Lung (tissue), 12 donors: ENCODE data around the gene SYTL4. TPM values are rescaled to one million over a fixed set of nuclear protein-coding genes. Genes with fewer than 3 reads are reported as not detected.

Experiments used
- ATAC-seq: fragments of 200-7000 bp; cut with Tn5 transposase; one replicate; pipeline ENCODE4 v1.9.1; 2020; ENCODE audit warnings: moderate number of reproducible peaks; ENCODE audit not compliant: insufficient read depth, low FRiP score
- DNase-seq, 3 donors: peaks; one replicate each; pipeline ENCODE4 v3.0.0-alpha.2; 2013 to 2017
- H3K27ac ChIP-seq, 2 donors: one replicate each; pipeline ENCODE4 v1.5.1; 2013; ENCODE audit warnings: mild to moderate bottlenecking in 2 of 2, moderate library complexity in 2 of 2, control low read depth in 1 of 2, inconsistent platforms in 1 of 2, low read depth in 1 of 2, low read length in 1 of 2
- H3K27me3 ChIP-seq, 3 donors: one replicate each; pipeline ENCODE4 v1.5.1; 2013; ENCODE audit warnings: low read length in 2 of 3; ENCODE audit not compliant: control insufficient read depth in 3 of 3, insufficient read depth in 3 of 3
- H3K36me3 ChIP-seq, 4 donors: one replicate each; pipeline ENCODE4 v1.5.1; 2013; ENCODE audit warnings: low read length in 4 of 4, mild to moderate bottlenecking in 1 of 4, moderate library complexity in 1 of 4; ENCODE audit not compliant: control insufficient read depth in 4 of 4, insufficient read depth in 4 of 4
- H3K4me1 ChIP-seq, 5 donors: one replicate each; pipeline ENCODE4 v1.5.1; 2013; ENCODE audit warnings: low read length in 5 of 5, mild to moderate bottlenecking in 2 of 5, moderate library complexity in 1 of 5; ENCODE audit not compliant: control insufficient read depth in 5 of 5, insufficient read depth in 5 of 5
- H3K4me3 ChIP-seq: one replicate; pipeline ENCODE4 v1.5.1; 2013; ENCODE audit warnings: mild to moderate bottlenecking, control low read depth, moderate library complexity
- H3K9ac ChIP-seq, 2 donors: one replicate each; pipeline ENCODE4 v1.5.1; 2013; ENCODE audit warnings: low read length in 2 of 2, control low read depth in 1 of 2; ENCODE audit not compliant: insufficient read depth in 1 of 2
- H3K9me3 ChIP-seq, 4 donors: one replicate each; pipeline ENCODE4 v1.5.1; 2013; ENCODE audit warnings: low read length in 3 of 4, mild to moderate bottlenecking in 1 of 4, moderate library complexity in 1 of 4; ENCODE audit not compliant: control insufficient read depth in 4 of 4, insufficient read depth in 3 of 4
- WGBS, 2 donors: extraction: QIAGEN DNeasy Blood & Tissue Kit; methylation state at CpG; one replicate each; pipeline ENCODE4 v1.1.7; 2013; 5-methylcytosine and 5-hydroxymethylcytosine counted together
- polyA plus RNA-seq, 2 donors: library from polyadenylated mRNA; stranded (reverse); fragments of 200-250 nt; gene quantifications; one replicate each; pipeline ENCODE4 v1.2.1, GENCODE V29; 2013
- total RNA-seq, 2 donors: library from RNA; depleted of rRNA in 1 of 2; stranded (reverse); fragments of >200 nt in 1 of 2; gene quantifications; one replicate each; pipeline ENCODE4 v1.2.1, GENCODE V29; 2014 to 2021
- TF ChIP-seq, protein P1 (sequence below): IDR thresholded peaks from 2 replicates; pipeline ENCODE4 v1.5.1; 2012; ENCODE audit warnings: mild to moderate bottlenecking; ENCODE audit errors: control extremely low read depth, extremely low read depth
- donor health status: control.
- donor health status: control.
- donor health status: Bipolar disorder and iron deficiency.
- donor health status: healthy.
- donor health status: DM: yes; HTN: yes; CAD: no.

SYTL4 gene
- total and polyA plus RNA-seq, 4 donors = 3.4 to 11.7 (median 4.7) TPM

DNA sequence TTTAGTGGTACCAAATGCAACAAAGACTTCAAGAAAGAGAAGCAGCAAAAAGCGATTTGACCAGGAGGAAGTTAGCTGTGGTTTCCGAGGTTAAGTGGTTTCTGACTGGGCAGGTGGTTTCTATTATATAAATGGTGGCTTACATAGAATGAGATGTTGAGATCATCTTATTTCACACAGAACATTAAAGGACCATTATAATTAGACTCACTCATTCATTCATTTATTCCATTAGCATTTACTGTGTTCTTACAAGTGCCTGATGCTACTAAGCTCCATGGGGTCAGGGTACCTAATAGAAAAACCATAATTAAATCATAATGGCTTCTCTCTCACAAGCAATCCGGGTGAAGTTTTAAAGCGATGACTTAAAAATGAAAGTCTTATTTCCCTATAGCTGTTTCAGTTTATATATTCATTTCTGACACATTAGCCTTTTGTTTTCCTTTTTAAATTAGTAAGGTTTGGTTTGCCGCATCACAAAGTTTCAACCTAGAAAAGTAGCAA lies 105.9 kb downstream of the SYTL4 start:
- peaks cover 0 to 7% (median 3%) of the 10 kb centered on the region in 4 donors for H3K36me3 ChIP-seq
- H3K4me3 ChIP-seq = no peak overlapping the region
- DNase-seq (no peak), ATAC-seq (no peak)
- WGBS, 2 donors = 49 to 59% methylated on average over 5 of the region's 5 CpGs
- no peaks in the 10 kb centered on the region for H3K4me1 ChIP-seq
- H3K27ac ChIP-seq = no peak overlapping the region
- TF ChIP-seq, protein P1, sequence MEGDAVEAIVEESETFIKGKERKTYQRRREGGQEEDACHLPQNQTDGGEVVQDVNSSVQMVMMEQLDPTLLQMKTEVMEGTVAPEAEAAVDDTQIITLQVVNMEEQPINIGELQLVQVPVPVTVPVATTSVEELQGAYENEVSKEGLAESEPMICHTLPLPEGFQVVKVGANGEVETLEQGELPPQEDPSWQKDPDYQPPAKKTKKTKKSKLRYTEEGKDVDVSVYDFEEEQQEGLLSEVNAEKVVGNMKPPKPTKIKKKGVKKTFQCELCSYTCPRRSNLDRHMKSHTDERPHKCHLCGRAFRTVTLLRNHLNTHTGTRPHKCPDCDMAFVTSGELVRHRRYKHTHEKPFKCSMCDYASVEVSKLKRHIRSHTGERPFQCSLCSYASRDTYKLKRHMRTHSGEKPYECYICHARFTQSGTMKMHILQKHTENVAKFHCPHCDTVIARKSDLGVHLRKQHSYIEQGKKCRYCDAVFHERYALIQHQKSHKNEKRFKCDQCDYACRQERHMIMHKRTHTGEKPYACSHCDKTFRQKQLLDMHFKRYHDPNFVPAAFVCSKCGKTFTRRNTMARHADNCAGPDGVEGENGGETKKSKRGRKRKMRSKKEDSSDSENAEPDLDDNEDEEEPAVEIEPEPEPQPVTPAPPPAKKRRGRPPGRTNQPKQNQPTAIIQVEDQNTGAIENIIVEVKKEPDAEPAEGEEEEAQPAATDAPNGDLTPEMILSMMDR = no peak
- H3K9me3 ChIP-seq = peaks cover 0 to 2% (median 0%) of the 10 kb centered on the region in 4 donors
- no peak overlapping the region for H3K9ac ChIP-seq
- peaks cover 0 to 13% (median 8%) of the 10 kb centered on the region in 3 donors for H3K27me3 ChIP-seq

Other genes with a start within 250 kb of the SYTL4 start
- not detected for gene TNMD, start 147.2 kb downstream of the SYTL4 start, total RNA-seq
- not detected for gene TNMD, start 147.2 kb downstream of the SYTL4 start, polyA plus RNA-seq
- gene TSPAN6, start 95.3 kb downstream of the SYTL4 start, total RNA-seq = 10 to 100 TPM; 17.4 to 56.2 TPM
- gene TSPAN6, start 95.3 kb downstream of the SYTL4 start, polyA plus RNA-seq = 10 to 100 TPM; 11.7 to 15.1 TPM
- gene SRPX2, start 87.9 kb downstream of the SYTL4 start, total RNA-seq = 10 to 100 TPM; 13.6 to 19.1 TPM
- 1 to 10 TPM; 5.6 to 8.1 TPM for gene SRPX2, start 87.9 kb downstream of the SYTL4 start, polyA plus RNA-seq
- 10 to 100 TPM; 12.3 to 18.5 TPM for gene CSTF2, start 88.3 kb upstream of the SYTL4 start, total RNA-seq
- 10 to 100 TPM in 1 of 2 donors, 1 to 10 TPM in 1; 4.6 to 13.3 TPM for gene CSTF2, start 88.3 kb upstream of the SYTL4 start, polyA plus RNA-seq
- gene NOX1, start 142.2 kb upstream of the SYTL4 start, total RNA-seq = under 1 TPM in 1 of 2 donors, not detected in 1; 0.12 TPM
- gene NOX1, start 142.2 kb upstream of the SYTL4 start, polyA plus RNA-seq = under 1 TPM; 0.08 to 0.11 TPM
- gene XKRX, start 196.8 kb upstream of the SYTL4 start, total RNA-seq = 1 to 10 TPM; 6.9 to 8.8 TPM
- 1 to 10 TPM; 1.6 to 2.8 TPM for gene XKRX, start 196.8 kb upstream of the SYTL4 start, polyA plus RNA-seq
- gene ARL13A, start 237.6 kb upstream of the SYTL4 start, total RNA-seq = not detected
- gene ARL13A, start 237.6 kb upstream of the SYTL4 start, polyA plus RNA-seq = not detected